AG04450 (cell line): ENCODE data around the gene SOS1. TPM values are rescaled to one million over a fixed set of nuclear protein-coding genes. Genes with fewer than 3 reads are reported as not detected.

Experiments used
- CTCF ChIA-PET: fragments of 300-600, 350-600 bp; formaldehyde crosslinking; extraction: SDS; loops from one replicate; lab custom pipeline; 2022; ENCODE audit warnings: antibody characterized with exemption, inconsistent platforms; lab: Charles Lee
- POLR2A ChIA-PET: fragments of 350-600 bp; formaldehyde crosslinking; extraction: SDS; loops from one replicate; lab custom pipeline; 2021; ENCODE audit warnings: antibody characterized with exemption, inconsistent platforms; lab: Yijun Ruan, JAX
- DNase-seq: peaks from one replicate; pipeline ENCODE4 v3.0.0-alpha.2; 2011; ENCODE audit warnings: low read depth, low spot score
- H3K27ac ChIP-seq: one replicate; pipeline ENCODE4 v1.5.1; 2012; ENCODE audit warnings: low read depth, low read length, control low read depth
- H3K27me3 ChIP-seq: one replicate; pipeline ENCODE4 v1.6.0; 2012; ENCODE audit warnings: low read length; ENCODE audit not compliant: control insufficient read depth, insufficient read depth
- H3K4me3 ChIP-seq: 2 replicates; pipeline ENCODE4 v1.5.1; 2011; ENCODE audit warnings: mild to moderate bottlenecking, low read depth, low read length, control low read depth
- H3K9me3 ChIP-seq: 2 replicates; pipeline ENCODE4 v1.5.1; 2012; ENCODE audit warnings: low read length; ENCODE audit not compliant: control insufficient read depth, insufficient read depth
- polyA plus RNA-seq: library from polyadenylated mRNA; depleted of rRNA; stranded (reverse); fragments of >200 nt; gene quantifications from 2 replicates; pipeline ENCODE4 v1.2.3, GENCODE V29; 2011
- TF ChIP-seq, protein P1 (sequence below): IDR thresholded peaks from 2 replicates; pipeline ENCODE4 v1.5.1; 2011; ENCODE audit warnings: low read depth, low read length, control low read depth, inconsistent platforms

The SOS1 gene
- polyA plus RNA-seq, 1 experiment = 42.2 TPM

DNA sequence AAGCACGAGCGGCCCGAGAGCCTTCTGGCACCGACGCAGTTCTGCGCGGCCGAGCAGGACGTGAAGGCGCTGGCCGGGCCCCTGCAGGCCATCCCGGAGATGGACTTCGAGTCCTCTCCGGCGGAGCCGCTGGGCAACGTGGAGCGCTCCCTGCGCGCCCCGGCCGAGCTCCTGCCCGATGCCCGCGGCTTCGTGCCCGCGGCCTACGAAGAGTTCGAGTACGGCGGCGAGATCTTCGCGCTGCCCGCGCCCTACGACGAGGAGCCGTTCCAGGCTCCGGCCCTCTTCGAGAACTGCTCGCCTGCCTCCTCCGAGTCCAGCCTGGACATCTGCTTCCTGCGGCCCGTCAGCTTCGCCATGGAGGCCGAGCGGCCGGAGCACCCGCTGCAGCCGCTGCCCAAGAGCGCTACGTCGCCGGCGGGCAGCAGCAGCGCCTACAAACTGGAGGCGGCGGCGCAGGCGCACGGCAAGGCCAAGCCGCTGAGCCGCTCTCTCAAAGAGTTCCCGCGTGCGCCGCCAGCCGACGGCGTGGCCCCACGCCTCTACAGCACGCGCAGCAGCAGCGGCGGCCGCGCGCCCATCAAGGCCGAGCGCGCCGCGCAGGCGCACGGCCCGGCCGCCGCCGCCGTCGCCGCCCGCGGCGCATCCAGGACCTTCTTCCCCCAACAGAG, 160.8 kb downstream of the SOS1 start:
- DNase-seq = peak; percentile 67
- POLR2A ChIA-PET = interaction anchor here (1.0 to 1.5 kb wide), 2 partner anchors 13 to 209 kb away, joined by 3 to 4 read pairs; partner anchors contain the start of gene SRSF7

GRCh38 chr2:38959466-38959865, 161.4 kb downstream of the SOS1 start:
- POLR2A ChIA-PET = interaction anchor here (1.5 kb wide), 1 partner anchor 208 kb away, joined by 4 read pairs; the partner anchor contains the start of gene SRSF7
- no peak overlapping the region for H3K27ac ChIP-seq
- H3K9me3 ChIP-seq = peaks cover 10% of the 10 kb centered on the region
- H3K27me3 ChIP-seq = peaks cover 8% of the 10 kb centered on the region
- CTCF ChIA-PET = interaction anchor here (0.6 to 2.2 kb wide), 5 partner anchors 12 to 270 kb away, joined by 3 to 22 read pairs (median 5); no protein-coding TSS in a partner anchor
- TF ChIP-seq, protein P1, sequence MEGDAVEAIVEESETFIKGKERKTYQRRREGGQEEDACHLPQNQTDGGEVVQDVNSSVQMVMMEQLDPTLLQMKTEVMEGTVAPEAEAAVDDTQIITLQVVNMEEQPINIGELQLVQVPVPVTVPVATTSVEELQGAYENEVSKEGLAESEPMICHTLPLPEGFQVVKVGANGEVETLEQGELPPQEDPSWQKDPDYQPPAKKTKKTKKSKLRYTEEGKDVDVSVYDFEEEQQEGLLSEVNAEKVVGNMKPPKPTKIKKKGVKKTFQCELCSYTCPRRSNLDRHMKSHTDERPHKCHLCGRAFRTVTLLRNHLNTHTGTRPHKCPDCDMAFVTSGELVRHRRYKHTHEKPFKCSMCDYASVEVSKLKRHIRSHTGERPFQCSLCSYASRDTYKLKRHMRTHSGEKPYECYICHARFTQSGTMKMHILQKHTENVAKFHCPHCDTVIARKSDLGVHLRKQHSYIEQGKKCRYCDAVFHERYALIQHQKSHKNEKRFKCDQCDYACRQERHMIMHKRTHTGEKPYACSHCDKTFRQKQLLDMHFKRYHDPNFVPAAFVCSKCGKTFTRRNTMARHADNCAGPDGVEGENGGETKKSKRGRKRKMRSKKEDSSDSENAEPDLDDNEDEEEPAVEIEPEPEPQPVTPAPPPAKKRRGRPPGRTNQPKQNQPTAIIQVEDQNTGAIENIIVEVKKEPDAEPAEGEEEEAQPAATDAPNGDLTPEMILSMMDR = no peak
- H3K4me3 ChIP-seq = no peak overlapping the region; the same call in 1 of the 2 replicates
- no peak for DNase-seq

More for the DNA sequence above, 160.8 kb downstream of the SOS1 start:
- CTCF ChIA-PET = interaction anchor here (0.6 to 2.2 kb wide), 6 partner anchors 13 to 269 kb away, joined by 3 to 22 read pairs (median 4); no protein-coding TSS in a partner anchor
- Histone ChIP-seq H3K27ac (no peak overlapping the region), H3K27me3 (peaks cover 8% of the 10 kb centered on the region), H3K9me3 (peaks cover 10% of the 10 kb centered on the region), H3K4me3 (peak overlapping the region; percentile 57)
- TF ChIP-seq, protein P1 = peak; percentile 11; the same call in 1 of the 2 replicates

GRCh38 chr2:38957972-38958371, 162.9 kb downstream of the SOS1 start:
- CTCF ChIA-PET = interaction anchor here (2.6 kb wide), 1 partner anchor 10 kb away, joined by 16 read pairs; no protein-coding TSS in a partner anchor
- Histone ChIP-seq H3K27ac (no peak overlapping the region), H3K4me3 (no peak overlapping the region), H3K27me3 (peaks cover 18% of the 10 kb centered on the region), H3K9me3 (peaks cover 10% of the 10 kb centered on the region)
- no peak for DNase-seq
- POLR2A ChIA-PET = no interaction called here
- TF ChIP-seq, protein P1 = no peak

GRCh38 chr2:38951766-38952165, 169.1 kb downstream of the SOS1 start:
- H3K9me3 ChIP-seq = no peaks in the 10 kb centered on the region
- DNase-seq = no peak
- peaks cover 22% of the 10 kb centered on the region for H3K27me3 ChIP-seq
- no peak overlapping the region for H3K27ac ChIP-seq
- ChIA-PET POLR2A (no interaction called here), CTCF (no interaction called here)
- TF ChIP-seq, protein P1 = no peak
- H3K4me3 ChIP-seq = no peak overlapping the region

GRCh38 chr2:38948995-38949394, 171.9 kb downstream of the SOS1 start:
- ChIA-PET POLR2A (no interaction called here), CTCF (interaction anchor here (5.3 kb wide), 1 partner anchor 281 kb away, joined by 140 read pairs; no protein-coding TSS in a partner anchor)
- TF ChIP-seq, protein P1 = no peak
- Histone ChIP-seq H3K27ac (no peak overlapping the region), H3K27me3 (peaks cover 17% of the 10 kb centered on the region), H3K9me3 (no peaks in the 10 kb centered on the region), H3K4me3 (no peak overlapping the region)
- DNase-seq = no peak
